Liver (tissue), 9 donors: Measurements from ENCODE around the gene WFIKKN1. TPM values are rescaled to one million over a fixed set of nuclear protein-coding genes. Genes with fewer than 3 reads are reported as not detected.

Experiments
- DNase-seq: peaks from one replicate; pipeline ENCODE4 v3.0.0-alpha.2; 2017; ENCODE audit warnings: low spot score
- H3K27ac ChIP-seq, 2 donors: one replicate each; pipeline ENCODE4 v1.7.0; 2013; ENCODE audit warnings: inconsistent platforms in 2 of 2, low read length in 2 of 2, control low read depth in 1 of 2, low read depth in 1 of 2, mild to moderate bottlenecking in 1 of 2
- H3K27me3 ChIP-seq, 4 donors: one replicate each; pipeline versions ENCODE4 v1.6.1 to v1.7.0; 2013; ENCODE audit warnings: low read length in 3 of 4, inconsistent platforms in 1 of 4, mild to moderate bottlenecking in 1 of 4, moderate library complexity in 1 of 4; ENCODE audit not compliant: control insufficient read depth in 4 of 4, insufficient read depth in 4 of 4
- H3K36me3 ChIP-seq, 4 donors: one replicate each; pipeline versions ENCODE4 v1.6.1 to v1.7.0; 2013; ENCODE audit warnings: low read length in 3 of 4, mild to moderate bottlenecking in 3 of 4, low read depth in 1 of 4, moderate library complexity in 1 of 4; ENCODE audit not compliant: control insufficient read depth in 4 of 4, insufficient read depth in 3 of 4
- H3K4me1 ChIP-seq, 4 donors: one replicate each; pipeline versions ENCODE4 v1.6.1 to v1.7.0; 2013; ENCODE audit warnings: low read length in 3 of 4, mild to moderate bottlenecking in 3 of 4, moderate library complexity in 1 of 4; ENCODE audit not compliant: control insufficient read depth in 4 of 4, insufficient read depth in 4 of 4
- H3K4me3 ChIP-seq, 3 donors: one replicate each; pipeline versions ENCODE4 v1.6.1 to v1.7.0; 2013; ENCODE audit warnings: low read length in 3 of 3, control low read depth in 1 of 3, low read depth in 1 of 3, mild to moderate bottlenecking in 1 of 3
- H3K9ac ChIP-seq, 2 donors: one replicate each; pipeline ENCODE4 v1.7.0; 2013; ENCODE audit warnings: low read length in 2 of 2, mild to moderate bottlenecking in 2 of 2, moderate library complexity in 2 of 2, control low read depth in 1 of 2, low read depth in 1 of 2
- H3K9me3 ChIP-seq, 4 donors: one replicate each; pipeline versions ENCODE4 v1.6.1 to v1.7.0; 2013; ENCODE audit warnings: low read length in 3 of 4; ENCODE audit not compliant: control insufficient read depth in 4 of 4
- CTCF ChIP-seq: fragments of 150-350 bp; IDR thresholded peaks from 2 replicates; pipeline ENCODE4 v1.5.1; 2017; ENCODE audit warnings: improper control_type of control experiment, low read depth, low read length; ENCODE audit not compliant: missing input control
- EGR1 ChIP-seq, 2 donors: IDR thresholded peaks; 2 replicates each; pipeline ENCODE4 v1.6.1; 2016 to 2018; ENCODE audit warnings: antibody characterized with exemption in 2 of 2, low read depth in 2 of 2
- FOXA1 ChIP-seq: IDR thresholded peaks from 2 replicates; pipeline ENCODE4 v1.6.1; 2016; ENCODE audit warnings: antibody characterized with exemption
- FOXA2 ChIP-seq: IDR thresholded peaks from 2 replicates; pipeline ENCODE4 v1.6.1; 2016; ENCODE audit warnings: antibody characterized with exemption
- GABPA ChIP-seq, 2 donors: IDR thresholded peaks in 1 of 2; conservative IDR thresholded peaks in 1 of 2; 2 replicates each; pipeline ENCODE4 v1.6.1; 2016; ENCODE audit warnings: antibody characterized with exemption in 2 of 2, mild to moderate bottlenecking in 1 of 2, moderate library complexity in 1 of 2
- HNF4A ChIP-seq, 2 donors: conservative IDR thresholded peaks; 2 replicates each; pipeline ENCODE4 v1.6.1; 2016; ENCODE audit warnings: antibody characterized with exemption in 2 of 2, mild to moderate bottlenecking in 2 of 2
- HNF4G ChIP-seq: IDR thresholded peaks from 2 replicates; pipeline ENCODE4 v1.6.1; 2016; ENCODE audit warnings: antibody characterized with exemption
- JUND ChIP-seq, 2 donors: IDR thresholded peaks; 2 replicates each; pipeline ENCODE4 v1.6.1; 2016; ENCODE audit warnings: antibody characterized with exemption in 2 of 2
- NR2F2 ChIP-seq: IDR thresholded peaks from 2 replicates; pipeline ENCODE4 v1.6.1; 2016; ENCODE audit warnings: antibody characterized with exemption
- RAD21 ChIP-seq, 2 donors: IDR thresholded peaks; 2 replicates each; pipeline ENCODE4 v1.6.1; 2016; ENCODE audit warnings: antibody characterized with exemption in 2 of 2, mild to moderate bottlenecking in 2 of 2
- RXRA ChIP-seq, 2 donors: IDR thresholded peaks; 2 replicates each; pipeline ENCODE4 v1.6.1; 2017 to 2018; ENCODE audit warnings: antibody characterized with exemption in 2 of 2, mild to moderate bottlenecking in 1 of 2
- YY1 ChIP-seq: IDR thresholded peaks from 2 replicates; pipeline ENCODE4 v1.6.1; 2016; ENCODE audit warnings: antibody characterized with exemption, mild to moderate bottlenecking
- ZBTB33 ChIP-seq: IDR thresholded peaks from 2 replicates; pipeline ENCODE4 v1.6.1; 2016; ENCODE audit warnings: antibody characterized with exemption
- WGBS: extraction: QIAGEN DNeasy Blood & Tissue Kit; methylation state at CpG from one replicate; pipeline ENCODE4 v1.1.7; 2013; 5-methylcytosine and 5-hydroxymethylcytosine counted together
- polyA plus RNA-seq, 2 donors: library from polyadenylated mRNA; stranded (reverse) in 1 of 2; unstranded in 1 of 2; fragments of 200-250 nt in 1 of 2; fragments of >200 nt in 1 of 2; fragmentation: Nextera tagmentation in 1 of 2; extraction: Ambion mirVana in 1 of 2; gene quantifications; one replicate each; pipeline versions ENCODE4 v1.2.1 to v1.2.3, GENCODE V29; 2013 to 2015
- total RNA-seq, 2 donors: library from RNA; depleted of rRNA; stranded (reverse); fragments of >200 nt; gene quantifications; one replicate each; pipeline ENCODE4 v1.2.3, GENCODE V29; 2014
- TF ChIP-seq, protein P1 (sequence below): IDR thresholded peaks from 2 replicates; pipeline ENCODE4 v1.6.1; 2016; ENCODE audit warnings: antibody characterized with exemption, mild to moderate bottlenecking
- TF ChIP-seq, protein P2 (sequence below): IDR thresholded peaks from 2 replicates; pipeline ENCODE4 v1.6.1; 2016; ENCODE audit warnings: antibody characterized with exemption
- TF ChIP-seq, protein P3 (sequence below): IDR thresholded peaks from 2 replicates; pipeline ENCODE4 v1.6.1; 2016; ENCODE audit warnings: antibody characterized with exemption
- donor health status: healthy.
- donor health status: healthy.
- donor health status: healthy.
- donor health status: healthy.
- donor health status: healthy.

The WFIKKN1 gene
- total and polyA plus RNA-seq, 4 donors: 0.19 to 1.2 (median 0.46) TPM

DNA sequence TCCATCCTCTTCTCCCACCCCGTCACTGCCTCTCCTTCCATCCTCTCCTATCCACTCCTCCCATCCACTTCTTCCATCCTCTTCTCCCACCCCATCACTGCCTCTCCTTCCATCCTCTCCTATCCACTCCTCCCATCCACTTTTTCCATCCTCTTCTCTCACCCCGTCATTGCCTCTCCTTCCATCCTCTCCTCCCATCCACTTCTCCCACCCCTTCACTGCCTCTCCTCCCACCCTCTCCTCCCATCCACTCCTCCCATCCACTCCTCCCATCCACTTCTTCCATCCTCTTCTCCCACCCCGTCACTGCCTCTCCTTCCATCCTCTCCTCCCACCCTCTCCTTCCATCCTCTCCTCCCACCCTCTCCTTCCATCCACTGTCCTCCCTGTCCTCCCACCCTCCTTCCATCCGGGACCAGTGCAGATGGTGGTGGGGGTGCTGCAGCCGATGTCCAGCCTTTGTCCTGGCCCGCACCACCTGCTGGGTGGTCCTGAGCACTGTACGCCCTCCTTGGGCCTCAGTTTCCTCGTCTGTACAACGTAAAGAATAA lies 1.1 kb downstream of the WFIKKN1 start:
- H3K36me3 ChIP-seq: peaks cover 0 to 9% (median 1%) of the 10 kb centered on the region in 4 donors
- 77% methylated on average over 9 of the region's 9 CpGs for WGBS
- peaks cover 33 to 60% (median 51%) of the 10 kb centered on the region in 4 donors for H3K4me1 ChIP-seq

More for the DNA sequence above, 1.1 kb downstream of the WFIKKN1 start:
- H3K4me3 ChIP-seq: no peak overlapping the region
- H3K9me3 ChIP-seq: no peaks in the 10 kb centered on the region
- no peak overlapping the region for H3K27ac ChIP-seq
- no peak overlapping the region for H3K9ac ChIP-seq
- DNase-seq: no peak
- no peaks in the 10 kb centered on the region for H3K27me3 ChIP-seq
- TF ChIP-seq, protein P1, sequence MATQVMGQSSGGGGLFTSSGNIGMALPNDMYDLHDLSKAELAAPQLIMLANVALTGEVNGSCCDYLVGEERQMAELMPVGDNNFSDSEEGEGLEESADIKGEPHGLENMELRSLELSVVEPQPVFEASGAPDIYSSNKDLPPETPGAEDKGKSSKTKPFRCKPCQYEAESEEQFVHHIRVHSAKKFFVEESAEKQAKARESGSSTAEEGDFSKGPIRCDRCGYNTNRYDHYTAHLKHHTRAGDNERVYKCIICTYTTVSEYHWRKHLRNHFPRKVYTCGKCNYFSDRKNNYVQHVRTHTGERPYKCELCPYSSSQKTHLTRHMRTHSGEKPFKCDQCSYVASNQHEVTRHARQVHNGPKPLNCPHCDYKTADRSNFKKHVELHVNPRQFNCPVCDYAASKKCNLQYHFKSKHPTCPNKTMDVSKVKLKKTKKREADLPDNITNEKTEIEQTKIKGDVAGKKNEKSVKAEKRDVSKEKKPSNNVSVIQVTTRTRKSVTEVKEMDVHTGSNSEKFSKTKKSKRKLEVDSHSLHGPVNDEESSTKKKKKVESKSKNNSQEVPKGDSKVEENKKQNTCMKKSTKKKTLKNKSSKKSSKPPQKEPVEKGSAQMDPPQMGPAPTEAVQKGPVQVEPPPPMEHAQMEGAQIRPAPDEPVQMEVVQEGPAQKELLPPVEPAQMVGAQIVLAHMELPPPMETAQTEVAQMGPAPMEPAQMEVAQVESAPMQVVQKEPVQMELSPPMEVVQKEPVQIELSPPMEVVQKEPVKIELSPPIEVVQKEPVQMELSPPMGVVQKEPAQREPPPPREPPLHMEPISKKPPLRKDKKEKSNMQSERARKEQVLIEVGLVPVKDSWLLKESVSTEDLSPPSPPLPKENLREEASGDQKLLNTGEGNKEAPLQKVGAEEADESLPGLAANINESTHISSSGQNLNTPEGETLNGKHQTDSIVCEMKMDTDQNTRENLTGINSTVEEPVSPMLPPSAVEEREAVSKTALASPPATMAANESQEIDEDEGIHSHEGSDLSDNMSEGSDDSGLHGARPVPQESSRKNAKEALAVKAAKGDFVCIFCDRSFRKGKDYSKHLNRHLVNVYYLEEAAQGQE: no peak
- no peak for TF ChIP-seq CTCF
- no peak for TF ChIP-seq HNF4A (conservative IDR thresholded peaks at IDR 0.05)
- TF ChIP-seq EGR1 (IDR thresholded peaks at IDR 0.05; ENCODE audit: low read depth in 2 of 2): no peak
- no peak for TF ChIP-seq JUND (IDR thresholded peaks at IDR 0.05)
- no peak for TF ChIP-seq RXRA (IDR thresholded peaks at IDR 0.05)
- TF ChIP-seq FOXA1: no peak
- no peak for TF ChIP-seq YY1
- no peak for TF ChIP-seq NR2F2
- TF ChIP-seq, protein P2, sequence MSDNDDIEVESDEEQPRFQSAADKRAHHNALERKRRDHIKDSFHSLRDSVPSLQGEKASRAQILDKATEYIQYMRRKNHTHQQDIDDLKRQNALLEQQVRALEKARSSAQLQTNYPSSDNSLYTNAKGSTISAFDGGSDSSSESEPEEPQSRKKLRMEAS: no peak
- TF ChIP-seq RAD21 (IDR thresholded peaks at IDR 0.05): no peak
- TF ChIP-seq ZBTB33: no peak
- TF ChIP-seq, protein P3, sequence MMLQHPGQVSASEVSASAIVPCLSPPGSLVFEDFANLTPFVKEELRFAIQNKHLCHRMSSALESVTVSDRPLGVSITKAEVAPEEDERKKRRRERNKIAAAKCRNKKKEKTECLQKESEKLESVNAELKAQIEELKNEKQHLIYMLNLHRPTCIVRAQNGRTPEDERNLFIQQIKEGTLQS: no peak
- TF ChIP-seq GABPA (IDR thresholded peaks at IDR 0.05 in 1 of 2, conservative IDR thresholded peaks at IDR 0.05 in 1 of 2): no peak
- TF ChIP-seq FOXA2: no peak
- TF ChIP-seq HNF4G: no peak
